HepG2 (cell line): ENCODE measurements around the gene KIAA0232. TPM values are rescaled to one million over a fixed set of nuclear protein-coding genes. Genes with fewer than 3 reads are reported as not detected.

Source experiments
- BCLAF1 ChIP-seq: fragments of 450-650 bp; IDR thresholded peaks from 2 replicates; pipeline ENCODE4 v1.6.1; 2017; ENCODE audit warnings: mild to moderate bottlenecking
- BRCA1 ChIP-seq: sonication (generic); formaldehyde crosslinking; IDR thresholded peaks from 2 replicates; pipeline ENCODE4 v1.4.0; 2020; ENCODE audit warnings: missing genetic modification reagents
- GLI4 ChIP-seq: sonication (generic); formaldehyde crosslinking; IDR thresholded peaks from 2 replicates; pipeline ENCODE4 v1.5.1; 2020; ENCODE audit warnings: missing genetic modification reagents, mild to moderate bottlenecking, moderate library complexity, borderline replicate concordance
- GLMP ChIP-seq: sonication (generic); formaldehyde crosslinking; IDR thresholded peaks from 2 replicates; pipeline ENCODE4 v1.9.0; 2021; ENCODE audit warnings: missing genetic modification reagents, mild to moderate bottlenecking, borderline replicate concordance
- MEIS2 ChIP-seq: sonication (generic); formaldehyde crosslinking; IDR thresholded peaks from 2 replicates; pipeline ENCODE4 v1.9.0; 2021; ENCODE audit warnings: mild to moderate bottlenecking, missing genetic modification reagents
- PAF1 ChIP-seq: IDR thresholded peaks from 2 replicates; pipeline ENCODE4 v1.6.1; 2016; ENCODE audit warnings: missing genetic modification reagents, missing compliant biosample characterization
- SMC3 ChIP-seq: IDR thresholded peaks from 2 replicates; pipeline ENCODE4 v1.6.1; 2011; ENCODE audit warnings: low read length, improper control_type of control experiment
- SYNCRIP ChIP-seq: fragments of 200-400 bp; formaldehyde crosslinking; IDR thresholded peaks from 2 replicates; pipeline ENCODE4 v1.6.1; 2018; ENCODE audit warnings: mild to moderate bottlenecking, low read depth, low read length; ENCODE audit not compliant: insufficient read depth
- TSC22D2 ChIP-seq: sonication (generic); formaldehyde crosslinking; IDR thresholded peaks from 2 replicates; pipeline ENCODE4 v1.5.1; 2020; ENCODE audit warnings: missing genetic modification reagents, mild to moderate bottlenecking, borderline replicate concordance
- ZBTB44 ChIP-seq: sonication (generic); formaldehyde crosslinking; IDR thresholded peaks from 2 replicates; pipeline ENCODE4 v1.4.0; 2020; ENCODE audit warnings: missing genetic modification reagents
- ZNF205 ChIP-seq: IDR thresholded peaks from 2 replicates; pipeline ENCODE4 v1.6.1; 2018; ENCODE audit warnings: missing biosample characterization, missing genetic modification reagents
- ZNF251 ChIP-seq: sonication (generic); formaldehyde crosslinking; IDR thresholded peaks from 2 replicates; pipeline ENCODE4 v1.9.0; 2021; ENCODE audit warnings: mild to moderate bottlenecking, missing genetic modification reagents
- ZNF446 ChIP-seq: sonication (generic); formaldehyde crosslinking; IDR thresholded peaks from 2 replicates; pipeline ENCODE4 v1.5.0; 2020; ENCODE audit warnings: mild to moderate bottlenecking, missing genetic modification reagents
- ZNF713 ChIP-seq: sonication (generic); formaldehyde crosslinking; IDR thresholded peaks from 2 replicates; pipeline ENCODE4 v1.4.0; 2020; ENCODE audit warnings: mild to moderate bottlenecking, missing genetic modification reagents
- ZNF879 ChIP-seq: sonication (generic); formaldehyde crosslinking; IDR thresholded peaks from 2 replicates; pipeline ENCODE4 v1.8.1; 2023; ENCODE audit warnings: missing genetic modification reagents
- polyA plus RNA-seq, 8 experiments: library from polyadenylated mRNA; depleted of rRNA in 3 of 8; stranded (reverse) in 7 of 8; unstranded in 1 of 8; fragments of >200 nt; fragmentation: Illumina TruSeq in 4 of 8; extraction: Trizol in 4 of 8; gene quantifications; 2 replicates each; pipeline versions ENCODE4 v1.2.1 to v1.2.3, GENCODE V29; 2011 to 2016; ENCODE audit warnings: low read depth in 4 of 8, missing spikeins in 1 of 8, mixed read lengths in 1 of 8; ENCODE audit not compliant: insufficient read depth in 1 of 8
- total RNA-seq, 5 experiments: library from RNA; depleted of rRNA; stranded (reverse); fragments of >200 nt; fragmentation: Illumina TruSeq; extraction: Trizol; gene quantifications; 2 replicates each; pipeline ENCODE4 v1.2.3, GENCODE V29; 2016; ENCODE audit warnings: low read depth in 1 of 5
- TF ChIP-seq, protein P1 (sequence below): sonication (generic); IDR thresholded peaks from 2 replicates; pipeline ENCODE4 v1.6.1; 2016; ENCODE audit warnings: low read depth, borderline replicate concordance
- TF ChIP-seq, protein P2 (sequence below): IDR thresholded peaks from 2 replicates; pipeline ENCODE4 v1.6.1; 2016; ENCODE audit warnings: mild to moderate bottlenecking
- TF ChIP-seq, protein P3 (sequence below): sonication (generic); formaldehyde crosslinking; IDR thresholded peaks from 2 replicates; pipeline ENCODE4 v1.4.0; 2020; ENCODE audit warnings: missing genetic modification reagents, borderline replicate concordance

Gene KIAA0232
- total and polyA plus RNA-seq, 2 of the 13 experiments (the other 11 are each of a cell fraction or from before 2014, with no cell fraction given) = 7.8 to 17.1 TPM

- TF ChIP-seq, protein P1, sequence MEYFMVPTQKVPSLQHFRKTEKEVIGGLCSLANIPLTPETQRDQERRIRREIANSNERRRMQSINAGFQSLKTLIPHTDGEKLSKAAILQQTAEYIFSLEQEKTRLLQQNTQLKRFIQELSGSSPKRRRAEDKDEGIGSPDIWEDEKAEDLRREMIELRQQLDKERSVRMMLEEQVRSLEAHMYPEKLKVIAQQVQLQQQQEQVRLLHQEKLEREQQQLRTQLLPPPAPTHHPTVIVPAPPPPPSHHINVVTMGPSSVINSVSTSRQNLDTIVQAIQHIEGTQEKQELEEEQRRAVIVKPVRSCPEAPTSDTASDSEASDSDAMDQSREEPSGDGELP = peak; percentile 45; the same call in 1 of the 2 replicates
- TF ChIP-seq ZNF879 (CRISPR knock-in tag) = no peak
- TF ChIP-seq GLMP = no peak
- TF ChIP-seq ZNF251 (CRISPR knock-in tag) = no peak
- TF ChIP-seq, protein P2, sequence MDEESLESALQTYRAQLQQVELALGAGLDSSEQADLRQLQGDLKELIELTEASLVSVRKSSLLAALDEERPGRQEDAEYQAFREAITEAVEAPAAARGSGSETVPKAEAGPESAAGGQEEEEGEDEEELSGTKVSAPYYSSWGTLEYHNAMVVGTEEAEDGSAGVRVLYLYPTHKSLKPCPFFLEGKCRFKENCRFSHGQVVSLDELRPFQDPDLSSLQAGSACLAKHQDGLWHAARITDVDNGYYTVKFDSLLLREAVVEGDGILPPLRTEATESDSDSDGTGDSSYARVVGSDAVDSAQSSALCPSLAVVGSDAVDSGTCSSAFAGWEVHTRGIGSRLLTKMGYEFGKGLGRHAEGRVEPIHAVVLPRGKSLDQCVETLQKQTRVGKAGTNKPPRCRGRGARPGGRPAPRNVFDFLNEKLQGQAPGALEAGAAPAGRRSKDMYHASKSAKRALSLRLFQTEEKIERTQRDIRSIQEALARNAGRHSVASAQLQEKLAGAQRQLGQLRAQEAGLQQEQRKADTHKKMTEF = peak; percentile 16; the same call in 1 of the 2 replicates
- TF ChIP-seq ZBTB44 = no peak
- TF ChIP-seq ZNF446 (CRISPR knock-in tag) = no peak
- 0 out of 2 replicates have a peak, but pooled peaks have one; percentile 39 for TF ChIP-seq GLI4 (CRISPR knock-in tag)
- no peak for TF ChIP-seq ZNF713
- TF ChIP-seq BRCA1 (CRISPR knock-in tag) = no peak
- no peak for TF ChIP-seq SYNCRIP
- TF ChIP-seq MEIS2 (CRISPR knock-in tag) = no peak
- TF ChIP-seq BCLAF1 = no peak
- no peak for TF ChIP-seq PAF1 (CRISPR knock-in tag)
- no peak for TF ChIP-seq ZNF205 (CRISPR knock-in tag)
- no peak for TF ChIP-seq SMC3
- TF ChIP-seq, protein P3, sequence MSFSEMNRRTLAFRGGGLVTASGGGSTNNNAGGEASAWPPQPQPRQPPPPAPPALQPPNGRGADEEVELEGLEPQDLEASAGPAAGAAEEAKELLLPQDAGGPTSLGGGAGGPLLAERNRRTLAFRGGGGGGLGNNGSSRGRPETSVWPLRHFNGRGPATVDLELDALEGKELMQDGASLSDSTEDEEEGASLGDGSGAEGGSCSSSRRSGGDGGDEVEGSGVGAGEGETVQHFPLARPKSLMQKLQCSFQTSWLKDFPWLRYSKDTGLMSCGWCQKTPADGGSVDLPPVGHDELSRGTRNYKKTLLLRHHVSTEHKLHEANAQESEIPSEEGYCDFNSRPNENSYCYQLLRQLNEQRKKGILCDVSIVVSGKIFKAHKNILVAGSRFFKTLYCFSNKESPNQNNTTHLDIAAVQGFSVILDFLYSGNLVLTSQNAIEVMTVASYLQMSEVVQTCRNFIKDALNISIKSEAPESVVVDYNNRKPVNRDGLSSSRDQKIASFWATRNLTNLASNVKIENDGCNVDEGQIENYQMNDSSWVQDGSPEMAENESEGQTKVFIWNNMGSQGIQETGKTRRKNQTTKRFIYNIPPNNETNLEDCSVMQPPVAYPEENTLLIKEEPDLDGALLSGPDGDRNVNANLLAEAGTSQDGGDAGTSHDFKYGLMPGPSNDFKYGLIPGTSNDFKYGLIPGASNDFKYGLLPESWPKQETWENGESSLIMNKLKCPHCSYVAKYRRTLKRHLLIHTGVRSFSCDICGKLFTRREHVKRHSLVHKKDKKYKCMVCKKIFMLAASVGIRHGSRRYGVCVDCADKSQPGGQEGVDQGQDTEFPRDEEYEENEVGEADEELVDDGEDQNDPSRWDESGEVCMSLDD (CRISPR knock-in tag) = no peak
- no peak for TF ChIP-seq TSC22D2 (CRISPR knock-in tag)
Measured at GRCh38 chr4:6750286-6751221, 32.0 kb upstream of the KIAA0232 start (continued).
